Trophoblast cell (in vitro differentiated cells and primary cell): ENCODE data around the gene TMEM255B.
A peak's percentile ranks its signal among the peaks of the same experiment; 100 is the strongest.

Source experiments
- DNase-seq, 2 donors: peaks; one replicate each; pipeline ENCODE4 v3.0.0-alpha.2; 2016
- H2AFZ ChIP-seq: 2 replicates; pipeline ENCODE4 v1.6.1; 2013; ENCODE audit warnings: low read length, moderate library complexity, mild to moderate bottlenecking; ENCODE audit not compliant: insufficient read depth, poor library complexity
- H2AK5ac ChIP-seq: 2 replicates; pipeline ENCODE4 v1.6.1; 2013; ENCODE audit warnings: mild to moderate bottlenecking, low read length
- H2BK120ac ChIP-seq: 2 replicates; pipeline ENCODE4 v1.6.1; 2013; ENCODE audit warnings: low read length, mild to moderate bottlenecking, moderate library complexity; ENCODE audit not compliant: insufficient read depth, poor library complexity
- H2BK12ac ChIP-seq: 2 replicates; pipeline ENCODE4 v1.6.1; 2013; ENCODE audit warnings: mild to moderate bottlenecking, low read length, moderate library complexity
- H2BK5ac ChIP-seq: 2 replicates; pipeline ENCODE4 v1.6.1; 2013; ENCODE audit warnings: low read length, low read depth, moderate library complexity, mild to moderate bottlenecking; ENCODE audit not compliant: poor library complexity
- H3K14ac ChIP-seq: 2 replicates; pipeline ENCODE4 v1.6.1; 2013; ENCODE audit warnings: mild to moderate bottlenecking, low read length
- H3K18ac ChIP-seq: 2 replicates; pipeline ENCODE4 v1.6.1; 2013; ENCODE audit warnings: mild to moderate bottlenecking, low read length
- H3K23ac ChIP-seq: 2 replicates; pipeline ENCODE4 v1.6.1; 2013; ENCODE audit warnings: low read length
- H3K27ac ChIP-seq: 2 replicates; pipeline ENCODE4 v1.5.1; 2013; ENCODE audit warnings: low read depth, mild to moderate bottlenecking, inconsistent platforms, low read length, moderate library complexity
- H3K27me3 ChIP-seq: 2 replicates; pipeline ENCODE4 v1.6.1; 2013; ENCODE audit warnings: inconsistent platforms, mild to moderate bottlenecking, low read length, moderate library complexity; ENCODE audit not compliant: insufficient read depth
- H3K36me3 ChIP-seq, 2 experiments: 1 replicate in 1 of 2; 2 replicates in 1 of 2; pipeline ENCODE4 v1.6.1; 2013; ENCODE audit warnings: low read length in 2 of 2, mild to moderate bottlenecking in 2 of 2, moderate library complexity in 1 of 2; ENCODE audit not compliant: insufficient read depth in 2 of 2, control insufficient read depth in 1 of 2
- H3K4ac ChIP-seq: 2 replicates; pipeline ENCODE4 v1.6.1; 2013; ENCODE audit warnings: low read depth, mild to moderate bottlenecking, low read length, moderate library complexity
- H3K4me1 ChIP-seq, 2 experiments: 1 replicate in 1 of 2; 2 replicates in 1 of 2; pipeline ENCODE4 v1.6.1; 2013; ENCODE audit warnings: low read length in 2 of 2, mild to moderate bottlenecking in 2 of 2, moderate library complexity in 1 of 2; ENCODE audit not compliant: insufficient read depth in 2 of 2, control insufficient read depth in 1 of 2
- H3K4me2 ChIP-seq: 2 replicates; pipeline ENCODE4 v1.6.1; 2013; ENCODE audit warnings: inconsistent platforms, mild to moderate bottlenecking, low read length, moderate library complexity
- H3K4me3 ChIP-seq: 2 replicates; pipeline ENCODE4 v1.5.1; 2013; ENCODE audit warnings: mild to moderate bottlenecking, low read depth, low read length, inconsistent platforms
- H3K79me1 ChIP-seq: one replicate; pipeline ENCODE4 v1.6.1; 2013; ENCODE audit warnings: low read length
- H3K79me2 ChIP-seq: 2 replicates; pipeline ENCODE4 v1.6.1; 2013; ENCODE audit warnings: low read length, mild to moderate bottlenecking; ENCODE audit not compliant: control insufficient read depth, insufficient read depth, poor library complexity
- H3K9ac ChIP-seq: 2 replicates; pipeline ENCODE4 v1.6.1; 2013; ENCODE audit warnings: mild to moderate bottlenecking, low read length
- H3K9me3 ChIP-seq: 2 replicates; pipeline ENCODE4 v1.6.1; 2013; ENCODE audit warnings: low read depth, mild to moderate bottlenecking, control low read depth, inconsistent platforms, low read length; ENCODE audit not compliant: insufficient read depth
- H4K12ac ChIP-seq: 2 replicates; pipeline ENCODE4 v1.6.1; 2013; ENCODE audit warnings: low read depth, mild to moderate bottlenecking, low read length, moderate library complexity
- H4K8ac ChIP-seq: 2 replicates; pipeline ENCODE4 v1.6.1; 2013; ENCODE audit warnings: low read depth, mild to moderate bottlenecking, low read length, moderate library complexity
- H4K91ac ChIP-seq: one replicate; pipeline ENCODE4 v1.6.1; 2013; ENCODE audit warnings: low read depth, mild to moderate bottlenecking, low read length, moderate library complexity
- WGBS: extraction: QIAGEN DNeasy Blood & Tissue Kit; methylation state at CpG from one replicate; pipeline ENCODE4 v1.1.7; 2013; ENCODE audit warnings: missing lambda C conversion rate; ENCODE audit not compliant: insufficient read length, insufficient coverage; ENCODE audit errors: extremely low coverage; 5-methylcytosine and 5-hydroxymethylcytosine counted together

The TMEM255B gene

DNA sequence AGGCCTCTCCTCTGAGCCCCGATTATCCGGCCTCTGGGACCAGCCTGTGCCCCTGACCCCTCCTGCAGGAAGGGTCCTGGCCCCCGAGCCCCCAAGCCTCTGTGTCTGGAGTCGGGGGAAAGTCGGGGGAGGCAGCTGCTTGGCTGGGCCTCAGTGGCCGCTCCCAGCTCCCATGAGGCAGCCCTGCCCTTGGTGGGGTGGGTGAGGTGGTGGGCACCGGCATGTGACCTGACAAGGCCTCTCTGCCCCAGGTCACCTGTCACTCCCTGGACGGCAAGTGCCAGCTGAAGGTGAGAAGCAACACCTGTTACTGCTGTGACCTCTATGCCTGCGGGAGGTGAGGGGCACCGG lies 41.5 kb downstream of the TMEM255B start:
- Histone ChIP-seq H3K9ac (no peak overlapping the region), H2AFZ (no peak overlapping the region), H3K36me3 (no peaks in the 10 kb centered on the region), H3K18ac (no peak overlapping the region), H3K23ac (no peak overlapping the region), H3K9me3 (peaks cover 5% of the 10 kb centered on the region), H2BK120ac (no peak overlapping the region), H3K79me1 (no peaks in the 10 kb centered on the region), H3K79me2 (no peaks in the 10 kb centered on the region), H3K27ac (no peak overlapping the region), H4K8ac (no peak overlapping the region), H3K4me2 (no peak overlapping the region), H3K27me3 (no peaks in the 10 kb centered on the region), H4K12ac (no peak overlapping the region), H2AK5ac (no peak overlapping the region), H2BK5ac (no peak overlapping the region), H2BK12ac (no peak overlapping the region), H3K4ac (no peak overlapping the region), H3K14ac (no peak overlapping the region), H3K4me3 (no peak overlapping the region), H3K4me1 (no peaks in the 10 kb centered on the region), H4K91ac (no peak overlapping the region)
- DNase-seq, result no peak
- WGBS, result no CpG with 5 or more reads among the region's 10 CpGs

DNA sequence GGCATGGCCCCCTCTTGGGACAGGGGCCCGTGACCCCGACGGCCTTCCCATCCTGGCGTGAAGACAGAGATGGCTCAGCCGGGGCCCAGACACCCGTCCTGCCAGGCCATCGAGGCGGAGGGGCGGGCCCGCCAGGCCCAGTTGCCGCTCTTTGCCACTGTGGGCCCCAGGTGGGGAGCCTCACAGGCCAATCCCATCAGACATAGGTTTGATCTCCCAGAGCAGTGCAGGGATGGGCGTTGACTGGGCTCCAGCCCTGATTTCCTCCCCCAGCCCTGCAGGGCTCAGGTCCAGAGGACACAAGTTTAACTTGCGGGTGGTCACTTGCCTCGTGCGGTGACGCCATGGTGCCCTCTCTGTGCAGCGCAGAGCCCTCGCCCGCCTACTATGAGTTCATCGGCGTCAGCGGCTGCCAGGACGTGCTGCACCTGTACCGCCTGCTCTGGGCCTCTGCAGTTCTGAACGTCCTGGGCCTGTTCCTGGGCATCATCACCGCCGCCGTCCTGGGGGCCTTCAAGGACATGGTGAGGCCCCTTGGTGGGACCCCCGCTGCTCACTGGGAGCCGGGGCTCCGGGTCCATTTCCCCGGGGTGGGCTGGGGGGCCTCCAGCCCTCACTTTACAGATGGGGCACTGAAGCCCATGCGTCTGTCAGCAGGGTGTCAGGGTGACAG lies 42.4 kb downstream of the TMEM255B start:
- Histone ChIP-seq H3K4me1 (no peaks in the 10 kb centered on the region), H3K4me3 (peak overlapping the region; percentile 16), H3K18ac (no peak overlapping the region), H2AK5ac (no peak overlapping the region), H4K12ac (no peak overlapping the region), H3K23ac (no peak overlapping the region), H3K36me3 (no peaks in the 10 kb centered on the region), H3K27ac (no peak overlapping the region), H2AFZ (no peak overlapping the region), H2BK120ac (no peak overlapping the region), H4K8ac (no peak overlapping the region), H2BK5ac (no peak overlapping the region), H3K9me3 (peaks cover 3% of the 10 kb centered on the region), H3K14ac (no peak overlapping the region), H3K79me1 (no peaks in the 10 kb centered on the region), H3K4ac (no peak overlapping the region), H4K91ac (no peak overlapping the region), H2BK12ac (no peak overlapping the region), H3K4me2 (no peak overlapping the region), H3K27me3 (no peaks in the 10 kb centered on the region), H3K79me2 (no peaks in the 10 kb centered on the region), H3K9ac (no peak overlapping the region)
- no CpG with 5 or more reads among the region's 33 CpGs for WGBS
- no peak for DNase-seq

DNA sequence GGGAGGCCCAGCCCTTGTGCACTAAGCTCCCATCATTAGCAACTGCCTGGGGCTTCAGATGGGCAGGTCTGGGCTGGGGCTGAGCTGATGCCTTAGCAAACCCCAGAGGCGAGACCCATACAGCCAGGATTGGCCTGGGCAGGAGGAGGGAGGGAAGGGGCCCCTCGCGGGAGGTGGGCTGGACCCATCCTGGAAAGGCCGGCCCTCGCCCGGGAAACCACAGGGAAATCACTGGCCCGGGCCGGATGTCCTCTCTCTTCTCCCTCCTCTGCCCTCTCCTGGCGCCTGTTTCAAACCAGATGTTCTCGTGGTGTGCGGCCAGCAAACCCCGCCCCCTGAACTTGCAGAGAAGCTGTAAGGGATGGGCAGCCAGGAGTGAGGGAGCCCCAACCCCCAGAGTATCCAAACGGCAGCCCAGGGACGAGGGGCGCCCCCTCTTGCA lies 43.1 kb downstream of the TMEM255B start:
- Histone ChIP-seq H2AFZ (no peak overlapping the region), H3K4ac (no peak overlapping the region), H3K23ac (no peak overlapping the region), H2BK5ac (no peak overlapping the region), H3K4me2 (no peak overlapping the region), H2BK120ac (no peak overlapping the region), H3K27ac (no peak overlapping the region), H3K4me1 (no peaks in the 10 kb centered on the region), H4K12ac (no peak overlapping the region), H4K8ac (no peak overlapping the region), H3K27me3 (no peaks in the 10 kb centered on the region), H3K4me3 (no peak overlapping the region), H3K36me3 (no peaks in the 10 kb centered on the region), H3K79me2 (no peaks in the 10 kb centered on the region), H3K9me3 (peaks cover 7% of the 10 kb centered on the region), H2AK5ac (no peak overlapping the region), H3K9ac (no peak overlapping the region), H4K91ac (no peak overlapping the region), H3K14ac (no peak overlapping the region), H2BK12ac (no peak overlapping the region), H3K18ac (no peak overlapping the region), H3K79me1 (no peaks in the 10 kb centered on the region)
- DNase-seq, result no peak
- WGBS, result no CpG with 5 or more reads among the region's 15 CpGs

DNA sequence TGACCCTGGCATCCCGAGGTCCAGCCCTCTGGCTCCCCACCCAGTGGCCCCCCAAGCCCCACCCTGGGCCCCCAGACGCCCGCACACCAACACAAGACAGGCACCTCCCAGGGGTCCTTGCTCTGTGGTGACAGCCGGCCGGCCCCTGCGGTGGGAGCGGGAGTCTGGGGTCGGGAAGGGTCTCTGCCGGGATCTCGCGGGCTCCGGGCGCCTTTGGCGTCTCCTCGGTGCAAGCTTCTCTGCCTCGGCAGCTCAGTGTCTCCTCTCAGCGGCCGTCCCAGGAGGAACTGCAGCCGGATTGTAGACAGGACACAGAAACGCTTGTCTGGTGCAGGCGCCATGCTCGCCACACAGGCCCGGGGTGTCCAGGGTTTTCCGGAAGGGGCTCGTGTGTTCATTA lies 43.7 kb downstream of the TMEM255B start:
- no peak overlapping the region for H3K18ac ChIP-seq
- H2BK12ac ChIP-seq, result no peak overlapping the region
- H2BK120ac ChIP-seq, result no peak overlapping the region
- no peak overlapping the region for H2BK5ac ChIP-seq
- H3K79me1 ChIP-seq, result no peaks in the 10 kb centered on the region
- no peak overlapping the region for H3K27ac ChIP-seq
- no peaks in the 10 kb centered on the region for H3K79me2 ChIP-seq
- no peak overlapping the region for H3K9ac ChIP-seq
- H3K14ac ChIP-seq, result no peak overlapping the region
- H4K8ac ChIP-seq, result no peak overlapping the region
- H3K36me3 ChIP-seq, result no peaks in the 10 kb centered on the region
- peaks cover 13% of the 10 kb centered on the region for H3K9me3 ChIP-seq
- H2AFZ ChIP-seq, result no peak overlapping the region
- H4K91ac ChIP-seq, result no peak overlapping the region
- WGBS, result no CpG with 5 or more reads among the region's 25 CpGs
- H3K4me2 ChIP-seq, result no peak overlapping the region
- no peaks in the 10 kb centered on the region for H3K4me1 ChIP-seq
- no peak overlapping the region for H3K4ac ChIP-seq
- H4K12ac ChIP-seq, result no peak overlapping the region
- no peaks in the 10 kb centered on the region for H3K27me3 ChIP-seq
- H3K4me3 ChIP-seq, result no peak overlapping the region
- H3K23ac ChIP-seq, result no peak overlapping the region
- no peak overlapping the region for H2AK5ac ChIP-seq
- no peak for DNase-seq
